Adrenal gland (tissue), 12 donors: ENCODE data around the gene CAPS2. TPM values are rescaled to one million over a fixed set of nuclear protein-coding genes. Genes with fewer than 3 reads are reported as not detected.
"Not testable (repeated sequence)": the region's sequence is repeated elsewhere in the genome, so short reads cannot be mapped to it uniquely, and the experiment has no call there.

ENCODE experiments used
- DNase-seq, 7 donors: peaks; one replicate each; pipeline ENCODE4 v3.0.0-alpha.2; 2019 to 2020
- H3K27ac ChIP-seq, 5 donors: fragments of 200-600 bp; sonication (generic) in 4 of 5; 1 replicate in 3 of 5; 2 replicates in 2 of 5; pipeline versions ENCODE4 v1.5.1 to v1.8.0; 2016 to 2020; ENCODE audit warnings: mild to moderate bottlenecking in 1 of 5
- H3K27me3 ChIP-seq: fragments of 200-600 bp; 2 replicates; pipeline ENCODE4 v1.8.0; 2021
- H3K36me3 ChIP-seq, 2 donors: fragments of 200-600 bp; replicated peaks in 1 of 2; 1 replicate in 1 of 2; 2 replicates in 1 of 2; pipeline versions ENCODE4 v1.5.1 to v1.8.0; 2018 to 2022
- H3K4me1 ChIP-seq, 2 donors: fragments of 200-600 bp; replicated peaks in 1 of 2; 1 replicate in 1 of 2; 2 replicates in 1 of 2; pipeline versions ENCODE4 v1.5.1 to v1.8.0; 2018 to 2021
- H3K4me3 ChIP-seq, 4 donors: fragments of 200-600 bp; sonication (generic) in 3 of 4; one replicate each; pipeline ENCODE4 v1.5.1; 2016 to 2018
- H3K9me3 ChIP-seq, 3 donors: fragments of 200-600 bp; sonication (generic) in 1 of 3; replicated peaks in 1 of 3; 1 replicate in 2 of 3; 2 replicates in 1 of 3; pipeline versions ENCODE4 v1.5.1 to v1.8.0; 2016 to 2021
- CTCF ChIP-seq, 6 experiments: fragments of 450-650 bp in 4 of 6; fragments of 200-600 bp in 2 of 6; sonication (generic) in 1 of 6; IDR thresholded peaks; 1 replicate in 5 of 6; 2 replicates in 1 of 6; pipeline versions ENCODE4 v1.5.1 to v1.8.0; 2016 to 2021; ENCODE audit warnings: antibody characterized with exemption in 6 of 6, mild to moderate bottlenecking in 2 of 6, moderate library complexity in 1 of 6
- POLR2A ChIP-seq, 2 donors: fragments of 450-650 bp; IDR thresholded peaks; one replicate each; pipeline ENCODE4 v1.6.1; 2017; ENCODE audit warnings: antibody characterized with exemption in 2 of 2, mild to moderate bottlenecking in 2 of 2, moderate library complexity in 1 of 2
- WGBS, 4 donors: extraction: QIAGEN DNeasy Blood & Tissue Kit in 2 of 4; methylation state at CpG; one replicate each; pipeline versions ENCODE4 v1.1.5 to v1.1.7; 2013 to 2017; 5-methylcytosine and 5-hydroxymethylcytosine counted together
- intact Hi-C, 2 donors: fragments of 100-400 bp; cut with DNase I; formaldehyde crosslinking; loops; one replicate each; pipeline versions ENCODE4 v1.14.1 to v1.15.0; 2022 to 2023
- polyA plus RNA-seq, 3 donors: library from polyadenylated mRNA; stranded (reverse); fragments of 200-250 nt in 2 of 3; fragments of 350-450 nt in 1 of 3; fragmentation: Illumina TruSeq in 1 of 3; extraction: RNeasy Lipid Tissue Mini Kit (QIAGEN cat#74804) in 1 of 3; gene quantifications; one replicate each; pipeline ENCODE4 v1.2.3, GENCODE V29; 2013 to 2014
- total RNA-seq, 9 donors: library from RNA; depleted of rRNA in 4 of 9; stranded (reverse); fragments of >200 nt in 4 of 9; fragments of 120-200 nt in 1 of 9; fragmentation: NEBNext Ultra II Directional in 1 of 9; extraction: Animal tissue kit (Norgen Biotek cat#: 25700) in 1 of 9; gene quantifications; one replicate each; pipeline versions ENCODE4 v1.1.0 to v1.2.4, GENCODE V29; 2013 to 2023
- donor health status: healthy with polysubstance abuse.
- donor health status: Bipolar disorder and iron deficiency.
- donor health status: DM: yes; HTN: yes; CAD: no.
- donor health status: DM: no; HTN: no; CAD: no.
- donor health status: DM: no; HTN: no; CAD: no.
- donor health status: DM: yes; HTN: yes; CAD: no.

Gene CAPS2
- total and polyA plus RNA-seq, 12 donors = 2.4 to 36.0 (median 12.9) TPM

- intact Hi-C loops = no loop called here
- Histone ChIP-seq H3K36me3 (no peaks in the 10 kb centered on the region), H3K9me3 (no peaks in the 10 kb centered on the region), H3K27me3 (no peaks in the 10 kb centered on the region), H3K4me1 (no peaks in the 10 kb centered on the region), H3K27ac (no peak overlapping the region), H3K4me3 (no peak overlapping the region)
- TF ChIP-seq CTCF (IDR thresholded peaks at IDR 0.05) (no peak), POLR2A (IDR thresholded peaks at IDR 0.05) (no peak)
- DNase-seq = no peak
Measured at GRCh38 chr12:75354011-75354410, 23.9 kb upstream of the CAPS2 start.

- intact Hi-C loops = no loop called here
- no peak for DNase-seq
- Histone ChIP-seq H3K4me1 (no peaks in the 10 kb centered on the region), H3K36me3 (no peaks in the 10 kb centered on the region), H3K9me3 (no peaks in the 10 kb centered on the region), H3K4me3 (no peak overlapping the region), H3K27me3 (no peaks in the 10 kb centered on the region), H3K27ac (no peak overlapping the region)
- WGBS, 4 donors = 56 to 88% (median 81%) methylated on average over 2 of the region's 2 CpGs
- TF ChIP-seq POLR2A (IDR thresholded peaks at IDR 0.05) = no peak
- TF ChIP-seq CTCF (IDR thresholded peaks at IDR 0.05) = no peak
Measured at GRCh38 chr12:75350413-75350812, 20.3 kb upstream of the CAPS2 start.

GRCh38 chr12:75349946-75350345 is 19.8 kb upstream of the CAPS2 start:
- no peak overlapping the region for H3K27ac ChIP-seq
- H3K4me3 ChIP-seq = no peak overlapping the region
- no peak for DNase-seq
- no peaks in the 10 kb centered on the region for H3K9me3 ChIP-seq
- intact Hi-C loops = no loop called here
- 88 to 100% (median 94%) methylated on average over 3 to 4 of the region's 4 CpGs for whole genome bisulfite sequencing, 4 donors
- no peaks in the 10 kb centered on the region for H3K4me1 ChIP-seq
- H3K36me3 ChIP-seq = no peaks in the 10 kb centered on the region
- no peaks in the 10 kb centered on the region for H3K27me3 ChIP-seq
- TF ChIP-seq POLR2A (IDR thresholded peaks at IDR 0.05) = no peak
- TF ChIP-seq CTCF (IDR thresholded peaks at IDR 0.05) = no peak

- H3K9me3 ChIP-seq, H3K36me3 ChIP-seq, H3K4me3 ChIP-seq, DNase-seq, intact Hi-C loops, H3K27me3 ChIP-seq, H3K4me1 ChIP-seq, H3K27ac ChIP-seq: not testable (repeated sequence)
- 80 to 94% (median 93%) methylated on average over 6 of the region's 6 CpGs for WGBS, 4 donors
Measured at GRCh38 chr12:75346215-75346614, 16.1 kb upstream of the CAPS2 start.

GRCh38 chr12:75345531-75345930 is 15.4 kb upstream of the CAPS2 start:
- H3K4me3 ChIP-seq = no peak overlapping the region
- H3K27ac ChIP-seq = no peak overlapping the region
- intact Hi-C loops = no loop called here
- DNase-seq = no peak
- no peaks in the 10 kb centered on the region for H3K9me3 ChIP-seq
- no peaks in the 10 kb centered on the region for H3K4me1 ChIP-seq
- no peaks in the 10 kb centered on the region for H3K27me3 ChIP-seq
- 89 to 94% (median 90%) methylated on average over 2 of the region's 2 CpGs for WGBS, 4 donors
- TF ChIP-seq CTCF (IDR thresholded peaks at IDR 0.05) (no peak), POLR2A (IDR thresholded peaks at IDR 0.05) (no peak)
- H3K36me3 ChIP-seq = no peaks in the 10 kb centered on the region
